GM19193 (cell line): Measurements from ENCODE around the gene SORBS1.

Experiments used
- POLR2A ChIP-seq: IDR thresholded peaks from 4 replicates; pipeline ENCODE4 v1.6.1; 2011; ENCODE audit not compliant: insufficient read depth, insufficient read length; ENCODE audit errors: extremely low read depth

SORBS1 gene

DNA sequence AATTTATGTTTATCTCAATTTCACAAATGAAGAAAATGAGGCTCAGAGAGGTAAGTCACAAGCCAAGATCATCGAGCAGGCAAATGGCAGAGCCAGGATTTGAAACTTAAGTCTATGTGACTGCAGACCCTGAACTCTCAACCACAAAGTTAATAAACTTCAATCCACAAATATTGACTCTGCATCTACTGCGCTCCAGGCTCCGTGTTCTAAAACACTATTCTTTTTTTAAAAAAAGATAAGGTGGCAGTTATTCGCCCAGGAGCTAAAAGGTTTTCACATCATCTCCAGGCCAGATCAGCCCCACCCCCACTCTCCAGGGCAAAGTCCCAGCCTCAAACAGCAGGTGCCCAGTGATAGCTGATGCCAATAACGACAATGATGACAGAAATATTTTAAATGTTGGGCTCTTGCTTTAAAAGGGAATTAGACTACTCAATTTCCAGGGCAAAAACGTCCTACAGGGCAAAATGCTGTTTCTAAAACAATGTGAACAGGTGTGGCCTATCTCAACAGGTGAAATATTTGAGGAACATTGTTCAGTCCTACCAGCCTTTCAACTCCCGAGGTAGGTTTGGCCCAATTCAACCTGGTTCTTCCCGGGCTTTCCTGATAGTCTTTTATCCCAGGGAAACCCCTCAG lies 85.2 kb downstream of the SORBS1 start:
- no peak for TF ChIP-seq POLR2A

GRCh38 chr10:95475003-95475383 lies 86.2 kb downstream of the SORBS1 start:
- no peak for TF ChIP-seq POLR2A

- no peak for TF ChIP-seq POLR2A
Measured at GRCh38 chr10:95474228-95475002, 86.8 kb downstream of the SORBS1 start.

- no peak for TF ChIP-seq POLR2A
Measured at GRCh38 chr10:95472304-95473088, 88.7 kb downstream of the SORBS1 start.

- TF ChIP-seq POLR2A = no peak
Measured at GRCh38 chr10:95469676-95470075, 91.5 kb downstream of the SORBS1 start.

GRCh38 chr10:95469251-95469650 lies 91.9 kb downstream of the SORBS1 start:
- no peak for TF ChIP-seq POLR2A

- TF ChIP-seq POLR2A = no peak
Measured at GRCh38 chr10:95467162-95467599, 94.0 kb downstream of the SORBS1 start.

GRCh38 chr10:95466436-95466835 lies 94.7 kb downstream of the SORBS1 start:
- no peak for TF ChIP-seq POLR2A

- no peak for TF ChIP-seq POLR2A
Measured at GRCh38 chr10:95464280-95464679, 96.9 kb downstream of the SORBS1 start.

DNA sequence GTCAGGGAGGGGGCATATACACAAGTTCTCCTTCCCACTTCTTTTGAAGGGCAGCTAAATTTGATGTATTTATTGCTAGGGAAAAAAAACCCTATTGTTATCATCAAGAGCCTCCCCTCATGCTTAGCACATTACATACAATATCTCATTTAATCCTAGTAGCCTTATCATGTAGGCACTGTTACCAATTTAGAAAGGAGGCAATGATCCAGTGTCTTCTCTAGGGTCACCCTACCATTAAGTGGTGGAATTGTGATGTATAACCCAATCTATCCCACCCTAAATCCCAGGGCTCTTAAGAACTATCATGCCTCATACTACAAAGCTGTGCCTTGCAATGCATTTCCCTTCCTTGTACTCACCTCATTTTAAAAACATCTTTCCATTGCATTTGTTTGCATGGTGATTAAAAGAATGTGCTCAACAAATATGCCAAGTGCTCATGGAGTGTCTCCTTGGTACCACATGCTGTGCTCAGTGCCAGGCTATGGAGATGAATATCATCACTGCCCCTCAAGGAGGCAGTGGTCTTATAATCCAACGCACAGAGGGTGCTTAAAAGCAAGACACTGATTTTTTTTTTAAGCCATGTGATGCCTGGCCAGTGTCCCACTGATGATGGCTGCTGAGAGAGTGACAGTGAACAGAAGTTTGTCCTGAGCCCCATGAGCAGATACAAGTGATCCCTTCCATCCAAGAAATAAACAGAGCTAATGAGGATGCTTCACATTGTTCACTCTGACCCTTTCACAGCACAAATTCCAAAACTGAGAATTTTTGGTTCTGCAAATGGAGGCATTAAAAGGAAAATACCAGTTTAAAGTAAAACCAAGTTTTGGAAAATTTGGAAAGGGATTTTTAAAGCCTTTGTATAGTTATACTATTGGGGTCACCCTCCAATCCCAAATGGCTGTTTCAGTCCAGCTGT lies 98.2 kb downstream of the SORBS1 start:
- no peak for TF ChIP-seq POLR2A

- TF ChIP-seq POLR2A = no peak
Measured at GRCh38 chr10:95461611-95462010, 99.6 kb downstream of the SORBS1 start.

DNA sequence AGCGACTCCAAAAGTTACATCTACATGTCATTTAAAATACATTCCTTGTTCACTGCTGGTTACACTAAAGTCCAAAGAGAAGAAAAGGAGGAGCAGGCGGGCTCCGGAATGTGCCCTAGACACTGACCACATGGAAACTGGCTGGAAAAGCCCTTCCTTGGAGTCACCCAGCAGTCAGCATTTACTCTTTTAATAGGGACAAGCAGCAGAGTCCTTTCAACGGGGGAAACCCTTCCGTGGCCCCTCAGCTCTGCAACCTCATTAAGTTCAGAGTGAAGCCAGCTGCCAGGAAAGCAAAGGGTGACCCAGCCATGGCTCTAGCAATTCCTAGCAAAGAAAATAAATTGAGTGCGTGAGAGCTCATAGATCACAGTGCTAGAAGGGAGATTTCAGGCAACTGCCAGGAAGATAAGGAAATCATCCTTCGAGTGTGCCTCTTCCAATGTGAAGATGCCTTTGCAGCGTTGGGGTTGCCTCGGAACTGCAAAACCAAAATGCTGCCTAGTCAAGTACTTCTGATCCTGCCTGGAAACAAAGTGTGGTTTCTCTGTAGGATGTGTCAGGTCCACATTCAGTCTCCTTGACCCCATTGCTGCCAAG lies 101.6 kb downstream of the SORBS1 start:
- no peak for TF ChIP-seq POLR2A

DNA sequence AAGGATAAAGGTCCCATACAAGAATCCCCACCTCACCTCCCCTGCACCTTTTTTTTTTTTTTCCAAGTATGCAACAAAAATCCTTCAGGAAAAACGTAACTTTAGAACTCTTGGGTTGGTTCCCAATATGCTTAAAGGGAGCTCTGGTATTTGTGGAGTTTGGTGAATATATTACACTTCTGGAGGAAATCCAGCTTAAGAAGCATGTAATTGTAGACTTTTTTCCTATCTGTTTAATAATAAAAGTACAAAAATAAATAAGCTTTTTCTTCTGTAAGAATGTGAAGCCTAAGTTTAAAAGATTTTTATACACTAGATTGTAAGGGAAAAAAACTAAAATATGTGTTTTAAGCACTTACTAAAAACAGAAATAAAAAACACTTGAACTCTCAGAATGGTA lies 102.3 kb downstream of the SORBS1 start:
- no peak for TF ChIP-seq POLR2A

DNA sequence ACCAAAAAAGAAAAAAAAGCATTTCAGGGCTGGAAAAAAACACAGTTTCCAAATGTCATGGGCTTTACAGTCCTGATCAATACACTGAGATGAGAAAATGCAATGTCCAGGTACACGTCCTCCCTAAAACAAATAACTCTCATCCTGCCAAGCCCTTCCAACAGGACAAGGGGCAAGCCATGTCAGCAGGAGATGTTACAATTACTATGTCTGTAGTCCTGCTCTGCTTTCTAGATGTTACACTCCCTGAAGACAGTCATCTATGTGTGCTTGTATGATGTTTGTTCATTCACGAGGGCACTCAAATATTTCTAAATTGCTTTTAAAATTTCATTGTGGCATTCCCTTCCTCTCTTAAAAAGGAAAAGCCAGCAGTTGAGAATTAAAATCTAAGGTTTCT lies 103.2 kb downstream of the SORBS1 start:
- TF ChIP-seq POLR2A = no peak
